GM21619 (cell line): ENCODE data around the gene DCDC2.
A peak's percentile ranks its signal among the peaks of the same experiment; 100 is the strongest.
"Not testable (repeated sequence)": the region's sequence is repeated elsewhere in the genome, so short reads cannot be mapped to it uniquely, and the experiment has no call there.

Source experiments
- ATAC-seq: cut with Tn5 transposase; IDR thresholded peaks from one replicate; pipeline ENCODE4 v1.9.1; 2021; ENCODE audit not compliant: unreplicated experiment

DCDC2 gene

DNA sequence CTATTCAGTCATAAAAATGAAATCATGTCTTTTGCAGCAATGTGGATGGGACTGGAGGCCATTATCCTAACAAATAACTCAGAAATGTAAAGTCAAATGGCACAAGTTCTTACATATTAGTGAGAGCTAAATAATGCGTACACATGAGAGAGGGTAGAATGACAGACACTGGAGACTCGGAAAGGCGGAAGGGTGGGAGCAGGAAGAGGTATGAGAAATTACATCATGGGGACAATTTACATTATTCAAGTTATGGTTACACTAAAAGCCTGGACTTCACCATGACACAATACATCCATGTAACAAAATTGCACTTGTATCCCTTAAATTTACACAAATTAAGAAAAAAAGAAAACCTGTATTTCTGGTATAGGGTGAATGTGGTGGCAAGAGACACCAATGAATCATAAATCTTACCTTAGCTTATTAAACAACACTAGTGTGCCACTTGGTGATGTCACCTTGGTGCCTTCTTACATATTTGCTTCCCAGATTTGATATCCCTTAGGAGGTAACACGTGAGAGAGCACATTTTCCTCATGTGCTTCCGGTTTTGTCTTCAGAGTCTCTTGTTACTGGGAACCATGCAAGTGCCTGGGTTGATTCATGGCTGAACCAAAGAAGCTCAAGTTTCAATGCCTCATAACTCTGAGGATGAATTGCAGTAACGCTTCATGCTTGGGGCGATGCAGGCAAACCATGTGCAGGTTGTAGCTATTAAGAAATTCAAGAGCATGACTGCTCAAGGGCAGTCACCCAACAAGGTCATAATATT lies 84.6 kb downstream of the DCDC2 start:
- no peak for ATAC-seq

DNA sequence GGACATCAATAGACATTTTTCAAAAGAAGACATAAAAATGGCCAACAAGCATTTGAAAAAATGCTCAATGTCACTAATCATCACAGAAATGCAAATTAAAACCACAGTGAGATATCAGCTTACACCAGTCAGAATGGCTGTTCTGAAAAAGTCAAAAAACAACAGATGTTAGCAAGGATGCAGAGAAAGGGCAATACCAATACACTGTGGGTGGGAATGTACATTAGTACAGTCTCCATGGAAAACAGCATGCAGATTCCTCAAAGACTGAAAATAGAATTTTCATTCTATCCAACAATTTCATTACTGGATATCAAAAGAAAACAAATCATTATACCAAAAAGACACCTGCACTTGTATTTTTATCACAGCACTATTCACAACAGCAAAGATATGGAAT lies 85.3 kb downstream of the DCDC2 start:
- no peak for ATAC-seq

DNA sequence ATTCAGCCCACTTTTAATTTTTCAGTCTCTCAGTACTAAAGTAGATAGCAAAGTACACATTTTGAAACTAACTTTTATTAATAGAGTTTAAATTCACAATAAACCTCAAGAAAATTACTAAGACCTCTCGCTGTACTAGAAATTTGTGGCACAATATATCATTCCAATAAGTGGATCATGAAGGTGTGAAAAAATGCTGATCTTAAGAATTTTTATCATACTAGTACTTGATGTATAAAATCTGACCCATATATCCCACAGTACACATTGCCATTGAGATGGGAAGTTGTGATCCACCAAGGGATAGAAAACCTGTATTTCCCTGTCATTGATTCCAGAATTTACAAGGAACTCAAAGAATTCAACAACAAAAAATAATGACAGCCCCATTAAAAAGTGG lies 85.7 kb downstream of the DCDC2 start:
- ATAC-seq = no peak

GRCh38 chr6:24270011-24270410 lies 87.8 kb downstream of the DCDC2 start:
- ATAC-seq = no peak

DNA sequence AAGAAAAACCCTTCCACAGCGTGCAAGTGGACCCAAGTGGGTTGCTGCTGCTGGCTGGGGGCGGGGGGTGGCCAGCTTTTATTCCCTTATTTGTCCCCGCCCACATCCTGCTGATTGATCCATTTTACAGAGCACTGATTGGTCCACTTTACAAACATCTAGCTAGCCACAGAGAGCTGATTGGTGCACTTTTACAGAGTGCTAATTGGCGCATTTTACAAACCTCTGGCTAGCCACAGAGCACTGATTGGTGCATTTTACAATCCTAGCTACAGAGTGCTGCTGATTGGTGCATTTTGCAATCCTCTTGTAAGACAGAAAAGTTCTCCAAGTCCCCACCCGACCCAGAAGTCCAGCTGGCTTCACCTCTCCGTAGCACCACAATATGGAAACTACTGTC lies 99.6 kb downstream of the DCDC2 start:
- not testable (repeated sequence) for ATAC-seq

DNA sequence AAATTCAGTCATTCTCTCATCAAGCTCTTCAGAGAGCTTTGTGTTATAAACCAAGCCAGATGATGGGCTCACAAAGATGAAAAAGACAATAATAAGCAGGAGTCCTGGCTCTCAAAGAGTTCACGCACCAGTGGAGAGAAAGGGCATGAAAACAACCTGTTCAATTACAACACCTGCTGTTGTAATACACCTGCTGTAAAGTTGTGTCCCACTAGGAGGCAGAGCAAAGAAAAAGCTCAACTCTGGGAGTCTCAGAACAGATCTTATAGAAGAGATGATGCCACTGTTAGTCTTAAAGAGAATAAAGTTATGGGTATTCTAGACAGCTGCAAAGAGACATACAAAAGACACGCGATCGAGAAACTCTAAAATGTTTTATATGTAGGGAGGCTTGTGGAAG lies 100.6 kb downstream of the DCDC2 start:
- no peak for ATAC-seq

GRCh38 chr6:24255676-24256075 lies 102.2 kb downstream of the DCDC2 start:
- ATAC-seq = peak; percentile 98

GRCh38 chr6:24253360-24253759 lies 104.5 kb downstream of the DCDC2 start:
- ATAC-seq = no peak

DNA sequence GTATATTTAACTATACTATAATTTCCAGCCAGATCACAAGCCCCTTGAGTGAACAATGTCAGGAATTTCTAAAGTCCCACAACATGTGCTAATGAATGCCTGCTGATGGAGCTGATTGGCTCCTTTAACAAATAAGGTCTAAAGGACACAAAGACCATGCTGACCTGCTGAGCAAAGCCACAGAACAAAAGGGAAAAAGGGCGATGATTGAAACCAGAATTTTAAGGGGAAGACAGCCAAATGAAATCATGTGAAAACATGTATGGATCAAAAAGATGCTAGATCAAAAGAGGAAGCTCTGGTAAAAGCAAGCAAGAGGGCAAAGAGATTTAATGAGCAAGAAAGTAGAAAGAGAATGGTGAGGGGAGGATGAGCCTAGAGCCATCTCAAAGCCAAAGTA lies 105.6 kb downstream of the DCDC2 start:
- ATAC-seq = no peak

DNA sequence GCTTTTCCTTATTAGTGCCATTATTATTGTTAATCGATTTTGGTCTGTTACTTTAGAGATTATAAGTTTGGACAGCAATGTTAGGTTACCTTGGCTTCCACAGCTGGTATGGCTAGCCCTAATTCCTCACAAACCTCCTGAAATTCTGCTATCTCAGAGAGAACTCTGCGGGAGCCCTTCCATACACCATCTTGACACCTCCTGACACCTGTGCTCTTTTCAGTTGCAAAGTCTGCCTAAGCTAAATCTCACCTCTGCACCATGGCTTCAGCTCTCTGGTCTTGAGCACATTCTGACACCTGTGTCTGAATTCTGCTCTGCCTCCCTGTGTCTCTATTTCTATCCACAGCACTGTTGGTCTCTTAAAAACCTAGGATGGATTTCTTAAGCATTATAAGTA lies 106.5 kb downstream of the DCDC2 start:
- no peak for ATAC-seq

DNA sequence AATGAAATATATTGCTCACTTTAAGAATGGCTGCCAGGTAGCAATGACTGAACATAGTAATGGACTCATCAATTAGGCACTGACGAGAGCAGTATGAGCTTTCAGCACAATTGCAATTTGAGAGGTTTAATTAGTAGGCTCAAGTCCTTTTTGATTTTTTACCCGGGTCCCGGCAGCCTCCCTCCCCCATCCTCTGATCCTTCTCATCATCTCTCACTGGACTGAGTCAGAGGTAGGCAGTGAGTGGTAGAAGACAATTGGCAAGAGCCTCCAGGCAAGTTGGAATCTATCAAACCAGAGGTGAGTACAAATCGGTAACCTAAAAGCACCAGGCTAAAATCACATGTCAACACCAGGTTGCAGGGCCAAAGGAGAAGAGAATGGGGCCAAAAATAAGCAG lies 107.9 kb downstream of the DCDC2 start:
- no peak for ATAC-seq

GRCh38 chr6:24245275-24245674 lies 112.6 kb downstream of the DCDC2 start:
- no peak for ATAC-seq

DNA sequence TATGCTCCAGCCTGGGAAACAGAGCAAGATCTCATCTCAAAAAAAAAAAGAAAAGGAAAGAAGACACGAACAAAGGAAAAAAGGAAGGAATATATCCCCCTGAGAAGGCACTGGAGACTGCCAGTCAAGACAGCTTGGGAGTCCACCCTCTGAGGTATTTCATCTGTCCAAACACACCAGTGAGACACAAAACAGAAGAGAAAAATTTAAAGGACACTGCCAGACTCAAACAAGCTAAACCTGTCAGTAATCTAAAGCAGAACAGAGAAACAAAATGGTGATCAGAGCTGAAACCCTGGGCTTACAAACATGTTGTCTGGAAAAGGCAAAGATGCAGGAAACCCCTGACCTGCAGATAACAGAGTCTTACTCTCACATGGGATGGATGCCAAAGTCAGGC lies 114.9 kb downstream of the DCDC2 start:
- no peak for ATAC-seq

- ATAC-seq = not testable (repeated sequence)
These were observed 116.1 kb downstream of the DCDC2 start for GRCh38 chr6:24241779-24242178.

DNA sequence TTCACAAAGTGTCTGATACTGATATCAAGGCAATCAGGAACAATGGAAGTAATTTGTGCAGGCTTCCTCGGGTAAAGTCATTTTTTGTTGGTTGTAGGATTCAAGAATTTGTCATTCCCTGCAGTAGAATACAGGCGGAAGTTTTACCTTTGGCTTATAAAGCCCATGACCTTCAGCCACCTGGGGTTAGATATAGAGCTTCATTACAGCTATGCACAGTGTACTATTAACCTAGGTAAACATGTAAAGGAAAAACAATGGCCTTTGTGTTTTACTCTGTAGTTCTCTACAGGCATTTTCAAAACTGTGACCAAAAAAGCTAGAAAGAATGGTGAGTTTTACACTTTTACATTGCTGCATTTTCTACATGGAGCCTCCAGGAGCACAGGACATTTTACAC lies 116.9 kb downstream of the DCDC2 start:
- ATAC-seq = no peak

- ATAC-seq = no peak
These were observed 117.4 kb downstream of the DCDC2 start for GRCh38 chr6:24240380-24240928.

DNA sequence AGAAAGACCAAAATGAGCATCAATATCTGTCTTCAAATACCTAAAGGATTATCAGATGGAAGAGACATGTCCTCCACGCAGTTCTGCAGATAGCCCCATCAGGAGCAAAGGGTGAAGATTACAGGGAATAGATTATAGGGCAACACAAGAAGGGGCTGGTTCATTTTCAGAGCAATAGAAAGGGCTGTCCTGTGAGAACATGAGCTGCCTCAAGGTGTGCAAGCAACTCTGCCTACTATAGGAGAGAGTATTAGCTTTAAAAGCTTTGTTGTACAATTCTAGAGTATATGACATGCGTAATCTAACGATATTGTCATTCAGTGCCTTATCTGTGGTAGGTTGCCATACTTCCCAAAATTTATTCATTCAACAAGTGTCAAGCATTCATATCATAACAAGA lies 119.2 kb downstream of the DCDC2 start:
- ATAC-seq = no peak

GRCh38 chr6:24236779-24237178 lies 121.1 kb downstream of the DCDC2 start:
- ATAC-seq = not testable (repeated sequence)

DNA sequence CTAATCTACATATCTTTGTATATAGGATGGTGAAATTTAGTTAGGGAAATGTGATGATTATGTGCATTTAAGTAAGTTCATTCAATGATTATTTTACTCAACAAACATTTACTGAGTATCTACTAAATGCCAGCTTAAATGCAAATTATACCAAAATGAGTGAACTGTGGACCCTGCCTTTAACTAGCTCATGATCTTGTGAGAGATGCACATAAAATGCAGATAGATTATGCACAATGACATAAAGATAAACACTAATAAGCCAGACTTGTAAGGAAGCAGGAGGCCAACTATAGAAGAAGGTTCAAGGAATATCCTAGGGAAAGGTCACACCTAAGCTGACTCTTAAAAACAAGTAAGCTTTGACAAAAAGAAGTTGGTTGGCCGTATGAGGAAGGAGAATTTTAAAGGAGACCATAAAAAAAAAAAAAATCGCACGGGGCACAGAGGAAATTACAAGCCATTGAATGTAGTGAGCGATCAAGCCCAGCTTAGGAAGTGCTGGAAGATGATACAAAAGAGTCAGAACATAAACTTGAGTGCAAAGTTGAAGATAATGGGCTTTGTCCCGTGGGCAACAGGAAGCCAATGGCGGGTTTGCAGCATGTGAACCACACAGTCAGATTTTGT lies 123.9 kb downstream of the DCDC2 start:
- no peak for ATAC-seq

GRCh38 chr6:24231438-24231977 lies 126.4 kb downstream of the DCDC2 start:
- ATAC-seq = no peak

DNA sequence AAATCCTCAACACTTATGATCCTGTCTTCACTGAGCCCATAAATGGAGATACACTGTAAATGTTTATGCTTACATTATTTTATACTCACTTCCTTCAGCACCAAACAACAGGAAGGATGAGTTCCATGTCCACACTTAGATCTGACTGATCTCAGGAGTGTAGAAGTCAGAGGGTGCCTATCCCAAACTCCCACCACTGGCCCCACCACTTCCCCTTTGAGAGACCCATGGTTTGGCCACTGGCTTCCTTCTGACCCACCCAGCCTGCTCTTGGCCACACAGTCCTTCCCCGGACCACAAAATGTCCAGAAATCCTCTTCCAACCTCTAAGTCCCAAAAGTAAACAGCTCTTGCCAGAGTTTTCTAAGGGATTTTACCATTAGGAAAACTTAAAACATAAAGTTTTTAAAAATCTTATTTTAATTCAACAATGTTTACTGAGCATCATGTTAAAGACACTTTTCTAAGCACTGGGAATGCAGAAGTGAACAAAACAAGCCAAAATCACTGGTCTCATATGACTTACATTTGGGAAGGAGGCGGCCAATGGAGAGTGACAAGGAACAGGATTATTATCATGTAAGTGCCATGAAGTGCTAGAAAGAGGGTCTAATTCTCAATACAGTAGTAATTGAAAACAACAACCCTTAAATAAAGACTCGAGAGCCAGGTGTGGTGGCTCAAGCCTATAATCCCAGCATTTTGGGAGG lies 128.0 kb downstream of the DCDC2 start:
- ATAC-seq = no peak
